ENCODE measurements around the gene GDI1.
A peak's percentile ranks its signal among the peaks of the same experiment; 100 is the strongest.
"Not testable (repeated sequence)": the region's sequence is repeated elsewhere in the genome, so short reads cannot be mapped to it uniquely, and the experiment has no call there.

GDI1 gene

DNA sequence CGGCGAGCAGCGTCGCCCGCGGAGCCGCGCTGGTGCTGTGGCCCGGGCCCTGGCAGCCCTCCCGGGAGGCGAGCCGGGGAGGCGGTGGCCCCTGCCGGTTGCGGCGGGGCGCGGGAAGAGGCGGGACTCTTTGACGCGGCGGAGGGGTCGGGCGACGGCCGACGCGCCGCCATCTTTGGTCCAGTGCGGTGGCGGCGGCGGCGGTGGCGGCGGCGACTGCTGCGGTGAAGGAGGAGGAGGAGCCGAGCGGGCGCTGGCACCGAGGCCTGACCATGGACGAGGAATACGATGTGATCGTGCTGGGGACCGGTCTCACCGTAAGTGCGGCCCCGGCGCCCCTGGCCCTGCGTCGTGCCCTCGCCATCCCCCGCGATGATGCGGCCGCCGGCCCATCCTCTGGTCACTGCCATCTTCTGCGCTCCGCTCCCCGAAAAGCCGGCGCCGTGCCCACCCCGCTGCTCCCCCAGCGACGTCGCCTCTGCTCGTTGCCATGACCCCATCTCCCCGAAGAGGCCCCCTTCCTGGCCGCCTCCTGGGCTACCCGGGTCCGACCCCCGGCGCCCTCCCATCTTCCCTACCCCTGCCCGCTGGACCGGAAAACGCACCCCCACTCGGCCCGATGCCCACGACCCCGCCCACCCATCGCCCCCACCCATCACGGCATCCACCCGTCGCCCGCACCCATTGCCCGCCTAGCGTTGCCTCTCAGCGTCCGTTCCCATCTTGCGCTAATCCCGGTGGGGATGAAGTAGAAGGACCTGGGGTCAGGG, at the start of gene GDI1:
Gene GDI1, plus strand, starts transcription at position 172 of the 770 bp plus-strand sequence. Its CDS starts 101 bp downstream, at position 273.
- peak; percentile 49 for DNase-seq

GRCh38 chrX:154388094-154388493, 48.9 kb upstream of the GDI1 start:
- DNase-seq = not testable (repeated sequence)

- not testable (repeated sequence) for DNase-seq
Observed at GRCh38 chrX:154388649-154389048, 48.3 kb upstream of the GDI1 start.

GRCh38 chrX:154389812-154390747, 46.9 kb upstream of the GDI1 start:
- DNase-seq = not testable (repeated sequence)

DNA sequence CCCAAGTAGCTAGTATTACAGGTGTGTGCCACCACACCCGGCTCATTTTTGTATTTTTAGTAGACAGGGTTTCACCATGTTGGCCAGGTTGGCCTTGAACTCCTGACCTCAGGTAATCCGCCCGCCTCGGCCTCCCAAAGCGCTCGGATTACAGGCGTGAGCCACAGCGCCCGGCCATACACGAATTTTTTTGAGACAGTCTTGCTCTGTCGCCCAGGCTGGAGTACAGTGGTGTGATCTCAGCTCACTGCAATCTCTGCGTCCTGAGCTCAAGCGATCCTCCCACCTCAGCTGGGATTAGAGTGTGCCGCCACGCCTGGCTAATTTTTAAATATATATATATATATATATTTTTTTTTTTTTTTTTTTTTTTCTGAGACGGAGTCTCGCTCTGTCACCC, 40.6 kb upstream of the GDI1 start:
- not testable (repeated sequence) for DNase-seq

- peak; percentile 66 for DNase-seq
Observed at GRCh38 chrX:154396973-154397887, 39.7 kb upstream of the GDI1 start.

DNA sequence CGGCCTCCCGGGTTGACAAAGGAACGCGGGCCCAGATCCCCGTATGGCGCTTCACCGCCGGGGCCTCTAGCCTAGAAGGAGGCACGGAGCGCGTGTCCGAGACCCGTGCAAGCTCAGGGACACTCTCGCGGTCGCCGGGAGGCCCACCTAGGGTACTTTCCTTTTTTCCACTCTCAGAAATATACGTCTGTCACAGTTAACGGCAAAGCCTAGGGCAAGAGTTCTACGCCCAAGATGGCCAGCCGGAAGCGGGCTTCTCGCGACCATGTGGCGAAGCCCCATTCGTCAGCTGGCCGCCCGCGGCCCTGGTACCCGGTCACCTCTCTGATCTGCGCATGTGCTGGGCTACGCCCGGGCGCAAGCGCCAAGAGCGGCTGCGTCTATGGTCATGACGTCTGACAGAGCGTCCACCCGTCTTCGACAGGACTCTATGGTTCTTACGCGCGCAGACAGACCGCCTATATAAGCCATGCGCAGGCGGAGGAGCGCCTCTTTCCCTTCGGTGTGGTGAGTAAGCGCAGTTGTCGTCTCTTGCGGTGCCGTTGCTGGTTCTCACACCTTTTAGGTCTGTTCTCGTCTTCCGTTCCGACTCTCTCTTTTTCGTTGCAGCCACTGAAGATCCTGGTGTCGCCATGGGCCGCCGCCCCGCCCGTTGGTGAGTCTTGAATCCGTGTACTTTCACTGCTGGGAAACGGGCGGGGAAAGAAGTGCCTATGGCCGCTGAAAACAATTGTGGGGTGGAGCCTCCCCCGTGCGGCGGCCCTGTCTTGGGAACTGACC, 38.9 kb upstream of the GDI1 start, which contains the start of gene RPL10:
Gene RPL10, plus strand, starts transcription at position 490 of the 780 bp plus-strand sequence. Its CDS starts 143 bp downstream, at position 633.
- DNase-seq = peak; percentile 81

DNA sequence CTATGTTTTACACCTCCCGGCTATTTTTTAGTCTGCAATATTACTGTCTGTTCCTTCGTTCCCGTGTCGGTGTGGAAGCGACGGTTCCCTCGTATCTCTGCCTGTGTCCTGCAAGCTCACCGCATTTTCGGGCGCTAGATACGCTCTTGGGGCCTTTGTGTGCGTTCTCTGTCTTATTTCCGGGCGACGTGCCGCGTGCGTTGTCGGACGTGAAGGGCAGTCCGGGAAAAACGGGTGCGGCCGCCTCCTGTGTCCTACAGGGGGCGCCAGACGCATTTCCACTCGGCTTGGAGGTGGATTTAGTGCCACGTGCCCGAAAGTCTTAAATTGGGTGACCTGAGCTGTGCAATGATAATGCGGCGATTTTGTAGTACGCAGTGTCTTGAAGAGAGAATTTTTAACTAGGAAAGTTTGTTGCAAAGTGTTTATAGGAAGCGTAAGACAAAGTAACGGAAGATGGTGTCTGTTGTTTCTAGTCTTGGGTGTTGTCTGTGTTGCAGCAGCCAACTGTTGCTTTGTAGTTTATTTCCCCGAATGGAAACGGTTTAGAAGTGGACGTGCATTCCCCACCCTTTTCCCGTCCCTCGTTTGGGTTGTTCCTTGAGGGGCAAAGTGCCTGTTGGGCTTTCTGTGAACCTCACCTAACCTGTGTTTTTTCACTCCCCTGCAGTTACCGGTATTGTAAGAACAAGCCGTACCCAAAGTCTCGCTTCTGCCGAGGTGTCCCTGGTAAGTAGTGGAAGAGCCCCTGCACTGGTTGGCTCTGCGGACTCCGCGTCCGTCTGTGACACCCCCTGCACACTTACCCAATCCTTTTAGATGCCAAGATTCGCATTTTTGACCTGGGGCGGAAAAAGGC, 38.1 kb upstream of the GDI1 start:
- peak; percentile 38 for DNase-seq

DNA sequence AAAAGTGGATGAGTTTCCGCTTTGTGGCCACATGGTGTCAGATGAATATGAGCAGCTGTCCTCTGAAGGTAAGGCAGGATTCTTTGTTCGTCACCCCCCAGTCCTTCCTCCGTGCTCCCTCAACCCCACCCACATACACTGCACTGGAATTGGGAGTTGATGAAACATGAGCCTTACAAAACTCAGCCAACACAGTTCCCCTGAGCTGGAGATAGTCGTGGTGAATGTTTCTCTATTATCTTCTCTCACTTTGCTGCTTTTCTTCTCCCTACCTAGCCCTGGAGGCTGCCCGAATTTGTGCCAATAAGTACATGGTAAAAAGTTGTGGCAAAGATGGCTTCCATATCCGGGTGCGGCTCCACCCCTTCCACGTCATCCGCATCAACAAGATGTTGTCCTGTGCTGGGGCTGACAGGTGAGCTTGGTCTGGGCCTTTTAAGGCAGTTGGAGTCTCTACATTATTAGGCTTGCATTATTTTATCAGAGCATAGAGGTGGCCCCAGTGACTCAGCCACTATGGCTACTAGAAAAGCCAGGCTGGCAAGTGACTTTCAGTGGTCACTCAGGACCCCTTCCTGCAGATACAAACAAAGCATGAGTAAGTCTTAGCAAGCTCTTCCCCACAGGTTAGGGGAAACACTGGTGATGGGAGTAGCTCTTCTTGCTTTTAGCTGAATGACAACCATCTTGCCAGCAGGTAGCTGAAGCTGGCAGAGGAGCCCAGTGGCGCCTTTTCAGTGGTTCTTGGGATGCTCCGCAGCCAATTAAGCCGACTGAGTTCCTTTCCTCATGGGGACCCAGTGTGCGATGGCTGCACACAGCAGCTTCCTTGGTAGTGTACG, 37.2 kb upstream of the GDI1 start:
- DNase-seq = no peak

DNA sequence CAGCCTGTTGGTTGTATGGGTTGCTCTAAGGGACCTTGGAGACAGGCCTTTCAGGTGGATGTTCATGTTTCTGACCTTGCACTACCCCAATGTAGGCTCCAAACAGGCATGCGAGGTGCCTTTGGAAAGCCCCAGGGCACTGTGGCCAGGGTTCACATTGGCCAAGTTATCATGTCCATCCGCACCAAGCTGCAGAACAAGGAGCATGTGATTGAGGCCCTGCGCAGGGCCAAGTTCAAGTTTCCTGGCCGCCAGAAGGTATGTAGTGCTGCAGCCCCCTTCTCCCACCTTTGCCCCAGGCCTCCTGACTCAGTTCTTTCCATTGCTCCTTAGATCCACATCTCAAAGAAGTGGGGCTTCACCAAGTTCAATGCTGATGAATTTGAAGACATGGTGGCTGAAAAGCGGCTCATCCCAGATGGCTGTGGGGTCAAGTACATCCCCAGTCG, 36.6 kb upstream of the GDI1 start:
- DNase-seq = not testable (repeated sequence)

DNA sequence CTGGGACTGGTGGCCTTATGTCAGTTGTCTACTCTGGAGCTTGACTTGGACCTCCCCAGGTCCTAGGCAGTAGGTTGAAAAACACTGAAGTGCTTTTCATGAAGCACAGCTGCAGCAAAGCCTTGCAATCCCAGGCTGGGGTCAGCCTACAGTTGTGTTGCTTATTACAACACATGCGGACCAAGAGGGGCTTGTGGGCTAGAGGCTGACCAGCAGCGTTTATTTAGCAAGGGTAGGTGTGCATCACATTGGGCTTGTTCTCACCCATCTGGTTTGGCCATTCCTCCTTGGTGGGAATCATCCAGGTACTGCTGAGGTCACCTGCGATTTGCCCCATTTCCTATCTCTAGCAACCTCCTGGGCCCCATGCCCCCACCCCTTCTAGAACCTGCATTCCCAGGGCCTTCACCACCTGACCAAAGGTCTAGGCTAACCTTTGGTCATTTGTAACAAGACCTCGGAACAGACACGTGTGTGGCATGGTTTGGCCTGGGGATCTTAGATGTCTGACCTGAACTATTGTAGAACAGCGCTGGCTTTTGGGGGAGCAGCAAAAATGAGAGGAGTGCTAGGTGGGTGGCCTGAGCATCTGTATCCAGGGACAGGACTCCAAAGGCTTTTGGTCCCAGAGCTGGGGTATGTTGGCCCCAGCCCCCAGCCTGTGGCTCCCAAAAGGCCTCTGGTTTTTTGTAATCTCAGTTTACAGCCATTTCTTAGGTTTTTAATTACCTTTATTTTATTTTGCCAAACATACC, 35.7 kb upstream of the GDI1 start:
- DNase-seq = no peak

DNA sequence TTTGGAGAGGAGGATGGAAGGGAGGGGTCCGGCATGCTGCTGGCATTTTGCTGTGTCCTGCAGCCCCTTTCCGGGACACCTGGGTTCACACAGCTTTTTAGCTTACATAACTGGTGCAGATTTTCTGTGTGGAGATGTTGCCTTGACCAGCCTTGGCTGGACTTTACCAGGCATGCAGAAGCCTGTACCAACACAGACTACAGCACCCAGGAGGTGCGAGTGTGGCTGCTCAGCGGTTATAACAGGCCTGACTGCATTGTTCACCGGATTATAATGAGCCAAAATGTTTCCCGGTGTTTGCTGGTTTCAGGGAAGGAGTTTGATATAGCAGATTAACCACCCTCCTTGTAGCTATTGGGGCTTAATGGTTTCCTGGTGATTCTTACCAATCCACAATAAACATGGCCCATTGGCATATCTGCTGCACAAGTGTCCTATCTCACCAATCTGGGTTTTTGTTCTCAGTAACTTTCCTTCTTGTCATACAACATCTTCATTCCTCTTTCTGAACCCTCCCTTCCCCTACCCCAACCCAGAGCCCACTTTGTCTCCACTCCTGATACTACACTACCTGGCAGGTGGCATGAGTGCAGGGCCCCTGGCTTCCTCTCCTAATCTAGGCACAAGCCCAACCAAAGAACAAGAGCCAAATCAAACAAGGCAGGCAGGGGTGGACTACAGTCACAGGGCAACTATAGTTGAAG, 34.9 kb upstream of the GDI1 start:
- no peak for DNase-seq

- no peak for DNase-seq
Observed at GRCh38 chrX:154402622-154403127, 34.3 kb upstream of the GDI1 start.

DNA sequence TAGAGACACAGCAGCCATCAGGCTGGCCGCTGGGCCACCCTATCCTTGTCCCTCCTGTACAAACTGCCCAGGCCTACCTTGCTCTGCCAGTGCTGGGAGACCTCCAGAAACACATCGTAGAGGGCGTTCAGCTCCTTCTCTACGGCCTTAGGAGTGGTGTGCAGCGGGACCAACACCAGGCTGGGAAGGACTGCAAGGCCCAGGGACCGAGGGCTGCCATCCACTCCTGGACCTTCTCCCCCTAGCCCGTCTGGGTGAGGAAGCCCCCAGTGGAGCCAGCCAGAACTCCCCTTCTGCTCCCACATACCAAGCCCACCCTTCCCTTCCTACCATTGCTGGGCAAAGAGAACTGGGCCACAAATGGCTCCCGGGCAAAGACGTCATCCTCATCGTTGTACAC, 33.8 kb upstream of the GDI1 start:
- DNase-seq = no peak

- no peak for DNase-seq
Observed at GRCh38 chrX:154403858-154404257, 33.1 kb upstream of the GDI1 start.

GRCh38 chrX:154404625-154405192, 32.2 kb upstream of the GDI1 start:
- no peak for DNase-seq

- DNase-seq = no peak
Observed at GRCh38 chrX:154408659-154409221, 28.2 kb upstream of the GDI1 start.

Data from NCI-H510A (cell line).